ENCODE results near the gene GIGYF2. TPM values are rescaled to one million over a fixed set of nuclear protein-coding genes. Genes with fewer than 3 reads are reported as not detected.
"Not testable (repeated sequence)": the region's sequence is repeated elsewhere in the genome, so short reads cannot be mapped to it uniquely, and the experiment has no call there.

The GIGYF2 gene
- polyA plus RNA-seq, 2 donors, result 10.9 to 11.0 TPM

DNA sequence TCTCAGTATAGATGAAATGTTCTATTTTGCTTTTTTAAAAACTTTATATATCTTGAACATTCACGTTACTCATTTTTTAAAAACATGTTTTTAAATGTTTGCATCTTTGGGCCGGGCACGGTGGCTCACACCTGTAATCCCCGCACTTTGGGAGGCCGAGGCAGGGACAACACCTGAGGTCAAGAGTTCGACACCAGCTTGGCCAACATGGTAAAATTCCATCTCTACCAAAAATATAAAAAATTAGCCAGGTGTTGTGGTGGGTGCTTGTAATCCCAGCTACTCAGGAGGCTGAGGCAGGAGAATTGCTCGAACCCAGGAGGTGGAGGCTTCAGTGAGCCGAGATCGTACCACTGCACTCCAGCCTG is 210.6 kb downstream of the GIGYF2 start:
- not testable (repeated sequence) for H3K9me3 ChIP-seq (ENCODE audit: control insufficient read depth in 2 of 2, insufficient read depth in 1 of 2, low read depth in 1 of 2, low read length in 1 of 2); H3K36me3 ChIP-seq (ENCODE audit: control insufficient read depth in 2 of 2, insufficient read depth in 2 of 2, low read length in 1 of 2); H3K27ac ChIP-seq (ENCODE audit: low read depth in 2 of 2, low read length in 1 of 2); H3K4me3 ChIP-seq (ENCODE audit: low read depth in 1 of 2, low read length in 2 of 2); H3K27me3 ChIP-seq (ENCODE audit: control insufficient read depth in 1 of 2, insufficient read depth in 2 of 2, low read length in 2 of 2); H3K4me1 ChIP-seq (ENCODE audit: control insufficient read depth in 2 of 2, insufficient read depth in 2 of 2, low read length in 1 of 2)
- 92 to 96% methylated on average over 9 of the region's 9 CpGs for WGBS, 2 donors

DNA sequence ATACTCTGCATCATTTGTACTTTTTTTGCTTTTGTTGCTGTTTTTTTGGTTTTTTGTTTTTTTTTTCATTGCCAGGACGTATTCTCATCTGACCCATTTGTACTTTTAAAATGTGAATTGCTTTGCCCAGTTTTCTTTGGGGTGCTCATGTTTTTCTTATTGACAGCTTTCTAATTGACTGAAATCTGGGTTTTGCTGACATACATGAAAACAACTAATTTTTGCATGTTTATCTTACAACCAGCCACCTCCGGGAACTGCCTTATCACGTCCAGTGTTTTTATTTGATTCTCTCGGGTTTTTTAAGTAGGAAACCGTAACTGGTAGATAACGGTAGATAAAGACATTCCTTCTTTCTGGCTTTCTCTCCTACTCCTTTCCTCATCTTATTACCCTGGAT is 211.6 kb downstream of the GIGYF2 start:
- no peaks in the 10 kb centered on the region for H3K27me3 ChIP-seq (ENCODE audit: control insufficient read depth in 1 of 2, insufficient read depth in 2 of 2, low read length in 2 of 2)
- no peaks in the 10 kb centered on the region for H3K4me1 ChIP-seq (ENCODE audit: control insufficient read depth in 2 of 2, insufficient read depth in 2 of 2, low read length in 1 of 2)
- H3K4me3 ChIP-seq (ENCODE audit: low read depth in 1 of 2, low read length in 2 of 2), result no peak overlapping the region
- H3K36me3 ChIP-seq (ENCODE audit: control insufficient read depth in 2 of 2, insufficient read depth in 2 of 2, low read length in 1 of 2), result no peaks in the 10 kb centered on the region
- H3K27ac ChIP-seq (ENCODE audit: low read depth in 2 of 2, low read length in 1 of 2), result no peak overlapping the region
- WGBS, 2 donors, result 72 to 79% methylated on average over 6 of the region's 6 CpGs
- H3K9me3 ChIP-seq (ENCODE audit: control insufficient read depth in 2 of 2, insufficient read depth in 1 of 2, low read depth in 1 of 2, low read length in 1 of 2), result no peaks in the 10 kb centered on the region

Other genes starting within 250 kb of the GIGYF2 start
- gene ALPI, start 241.2 kb upstream of the GIGYF2 start, polyA plus RNA-seq, result not detected
- gene ECEL1, start 209.5 kb upstream of the GIGYF2 start, polyA plus RNA-seq, result under 1 TPM in 1 of 2 donors, not detected in 1; 0.31 TPM
- not detected for gene PRSS56, start 176.9 kb upstream of the GIGYF2 start, polyA plus RNA-seq
- gene CHRND, start 171.2 kb upstream of the GIGYF2 start, polyA plus RNA-seq, result not detected
- gene CHRNG, start 157.6 kb upstream of the GIGYF2 start, polyA plus RNA-seq, result not detected
- gene TIGD1, start 146.8 kb upstream of the GIGYF2 start, polyA plus RNA-seq, result 1 to 10 TPM; 1.8 to 4.4 TPM
- 10 to 100 TPM; 45.9 to 56.7 TPM for gene EIF4E2, start 146.6 kb upstream of the GIGYF2 start, polyA plus RNA-seq
- 1 to 10 TPM; 1.3 to 3.9 TPM for gene EFHD1, start 63.7 kb upstream of the GIGYF2 start, polyA plus RNA-seq
- gene KCNJ13, start 79.2 kb downstream of the GIGYF2 start, polyA plus RNA-seq, result not detected
- gene SNORC, start 172.9 kb downstream of the GIGYF2 start, polyA plus RNA-seq, result 1 to 10 TPM; 1.0 to 2.4 TPM

All from esophagus (tissue), 2 donors.